Breast epithelium (tissue), 4 donors: ENCODE data around the gene TMEM131. TPM values are rescaled to one million over a fixed set of nuclear protein-coding genes. Genes with fewer than 3 reads are reported as not detected.

Experiments used
- DNase-seq, 2 donors: peaks; one replicate each; pipeline ENCODE4 v3.0.0-alpha.2; 2019; ENCODE audit warnings: low spot score in 2 of 2
- H3K27ac ChIP-seq, 2 donors: fragments of 200-600 bp; sonication (generic) in 1 of 2; one replicate each; pipeline ENCODE4 v1.5.1; 2016 to 2019; ENCODE audit warnings: mild to moderate bottlenecking in 1 of 2
- H3K27me3 ChIP-seq, 2 donors: fragments of 200-600 bp; sonication (generic) in 1 of 2; one replicate each; pipeline versions ENCODE4 v1.5.1 to v1.6.0; 2017 to 2019; ENCODE audit warnings: control low read depth in 1 of 2, mild to moderate bottlenecking in 1 of 2
- H3K36me3 ChIP-seq: fragments of 200-600 bp; one replicate; pipeline ENCODE4 v1.5.1; 2019
- H3K4me1 ChIP-seq, 2 donors: fragments of 200-600 bp; sonication (generic); one replicate each; pipeline ENCODE4 v1.5.1; 2016 to 2019; ENCODE audit warnings: control low read depth in 1 of 2
- H3K4me3 ChIP-seq, 3 donors: fragments of 200-600 bp; sonication (generic); 1 replicate in 2 of 3; 2 replicates in 1 of 3; pipeline ENCODE4 v1.5.1; 2016 to 2019; ENCODE audit warnings: mild to moderate bottlenecking in 3 of 3, moderate library complexity in 2 of 3
- H3K9me3 ChIP-seq, 2 donors: fragments of 200-600 bp; sonication (generic) in 1 of 2; one replicate each; pipeline ENCODE4 v1.5.1; 2016 to 2019; ENCODE audit warnings: control low read depth in 1 of 2
- CTCF ChIP-seq, 3 donors: fragments of 450-650 bp; IDR thresholded peaks; one replicate each; pipeline ENCODE4 v1.5.1; 2016 to 2017; ENCODE audit warnings: antibody characterized with exemption in 3 of 3, mild to moderate bottlenecking in 3 of 3, moderate library complexity in 3 of 3
- POLR2A ChIP-seq: fragments of 450-650 bp; IDR thresholded peaks from one replicate; pipeline ENCODE4 v1.6.1; 2016; ENCODE audit warnings: antibody characterized with exemption, mild to moderate bottlenecking, moderate library complexity
- POLR2AphosphoS5 ChIP-seq, 3 donors: sonication (generic); formaldehyde crosslinking; IDR thresholded peaks; one replicate each; pipeline ENCODE4 v1.6.1; 2017; ENCODE audit warnings: antibody characterized with exemption in 3 of 3
- intact Hi-C: fragments of 100-400 bp; cut with DNase I; formaldehyde crosslinking; loops from one replicate; pipeline ENCODE4 v1.15.1; 2023; ENCODE audit warnings: low total_unique reads
- total RNA-seq, 3 donors: library from RNA; depleted of rRNA; stranded (reverse); fragments of >200 nt; gene quantifications; one replicate each; pipeline ENCODE4 v1.1.0, GENCODE V29; 2016

The TMEM131 gene
- total RNA-seq, 3 donors from 2014 or later = 30.6 to 47.4 (median 41.3) TPM

- peaks cover 0 to 9% of the 10 kb centered on the region in 2 donors for H3K9me3 ChIP-seq
- intact Hi-C loops = no loop called here
- DNase-seq = no peak
- no peaks in the 10 kb centered on the region for H3K4me1 ChIP-seq
- H3K4me3 ChIP-seq = no peak overlapping the region
- no peak overlapping the region for H3K27ac ChIP-seq
- no peaks in the 10 kb centered on the region for H3K27me3 ChIP-seq
- no peaks in the 10 kb centered on the region for H3K36me3 ChIP-seq
- TF ChIP-seq CTCF (IDR thresholded peaks at IDR 0.05) = no peak
- TF ChIP-seq POLR2AphosphoS5 (IDR thresholded peaks at IDR 0.05) = no peak
- TF ChIP-seq POLR2A = no peak
Observed at GRCh38 chr2:98039085-98039756, 43.5 kb upstream of the TMEM131 start.

GRCh38 chr2:98037666-98038336 lies 42.1 kb upstream of the TMEM131 start:
- no peak for DNase-seq
- Histone ChIP-seq H3K9me3 (no peaks in the 10 kb centered on the region), H3K36me3 (no peaks in the 10 kb centered on the region), H3K4me3 (no peak overlapping the region), H3K27ac (no peak overlapping the region), H3K4me1 (no peaks in the 10 kb centered on the region), H3K27me3 (no peaks in the 10 kb centered on the region)
- TF ChIP-seq POLR2A (no peak), POLR2AphosphoS5 (IDR thresholded peaks at IDR 0.05) (no peak), CTCF (IDR thresholded peaks at IDR 0.05) (no peak)
- intact Hi-C loops = no loop called here

- intact Hi-C loops = no loop called here
- H3K27ac ChIP-seq = no peak overlapping the region
- no peaks in the 10 kb centered on the region for H3K36me3 ChIP-seq
- no peak for TF ChIP-seq CTCF (IDR thresholded peaks at IDR 0.05)
- no peak for TF ChIP-seq POLR2A
- TF ChIP-seq POLR2AphosphoS5 (IDR thresholded peaks at IDR 0.05) = no peak
- H3K27me3 ChIP-seq = no peaks in the 10 kb centered on the region
- DNase-seq = no peak
- H3K9me3 ChIP-seq = no peaks in the 10 kb centered on the region
- H3K4me3 ChIP-seq = no peak overlapping the region
- H3K4me1 ChIP-seq = no peaks in the 10 kb centered on the region
Observed at GRCh38 chr2:98037206-98037605, 41.5 kb upstream of the TMEM131 start.

GRCh38 chr2:98036349-98037000 lies 40.7 kb upstream of the TMEM131 start:
- Histone ChIP-seq H3K4me1 (no peaks in the 10 kb centered on the region), H3K27me3 (no peaks in the 10 kb centered on the region), H3K9me3 (no peaks in the 10 kb centered on the region), H3K4me3 (no peak overlapping the region), H3K36me3 (no peaks in the 10 kb centered on the region), H3K27ac (no peak overlapping the region)
- DNase-seq = no peak
- intact Hi-C loops = no loop called here
- TF ChIP-seq CTCF (IDR thresholded peaks at IDR 0.05) (no peak), POLR2A (no peak), POLR2AphosphoS5 (IDR thresholded peaks at IDR 0.05) (no peak)

GRCh38 chr2:98034745-98035144 lies 39.0 kb upstream of the TMEM131 start:
- Histone ChIP-seq H3K9me3 (no peaks in the 10 kb centered on the region), H3K27ac (no peak overlapping the region), H3K4me1 (no peaks in the 10 kb centered on the region), H3K4me3 (no peak overlapping the region), H3K27me3 (no peaks in the 10 kb centered on the region), H3K36me3 (no peaks in the 10 kb centered on the region)
- no peak for DNase-seq
- intact Hi-C loops = no loop called here
- no peak for TF ChIP-seq POLR2AphosphoS5 (IDR thresholded peaks at IDR 0.05)
- no peak for TF ChIP-seq CTCF (IDR thresholded peaks at IDR 0.05)
- no peak for TF ChIP-seq POLR2A
